Measurements from ENCODE around the gene RHBG.

The RHBG gene

DNA sequence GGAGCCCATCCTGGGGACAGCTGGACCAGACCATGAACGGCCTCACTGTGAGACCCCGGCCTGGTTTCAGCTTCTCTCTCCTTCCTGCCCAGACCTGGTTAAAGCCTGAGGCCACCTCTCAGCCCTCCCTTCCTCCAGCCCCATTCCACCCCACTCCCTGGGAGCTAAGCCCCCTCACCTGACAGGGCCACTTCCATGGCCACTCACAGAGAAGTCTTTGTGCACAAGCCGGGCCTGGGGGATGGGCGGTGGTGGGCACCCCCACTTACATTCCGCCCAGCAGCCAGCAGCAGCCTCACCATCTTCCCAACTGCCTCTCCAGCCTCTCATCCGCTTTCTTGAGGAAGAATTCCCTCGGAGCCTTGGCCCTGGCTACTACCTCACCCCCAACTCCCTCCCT is 40.4 kb downstream of the RHBG start:
- DNase-seq, result no peak

- DNase-seq, result no peak
Observed at GRCh38 chr1:156410238-156410637, 41.2 kb downstream of the RHBG start.

GRCh38 chr1:156410740-156411139 is 41.7 kb downstream of the RHBG start:
- no peak for DNase-seq

- DNase-seq, result no peak
Observed at GRCh38 chr1:156412653-156413321, 43.8 kb downstream of the RHBG start.

- no peak for DNase-seq
Observed at GRCh38 chr1:156413391-156414246, 44.6 kb downstream of the RHBG start.

DNA sequence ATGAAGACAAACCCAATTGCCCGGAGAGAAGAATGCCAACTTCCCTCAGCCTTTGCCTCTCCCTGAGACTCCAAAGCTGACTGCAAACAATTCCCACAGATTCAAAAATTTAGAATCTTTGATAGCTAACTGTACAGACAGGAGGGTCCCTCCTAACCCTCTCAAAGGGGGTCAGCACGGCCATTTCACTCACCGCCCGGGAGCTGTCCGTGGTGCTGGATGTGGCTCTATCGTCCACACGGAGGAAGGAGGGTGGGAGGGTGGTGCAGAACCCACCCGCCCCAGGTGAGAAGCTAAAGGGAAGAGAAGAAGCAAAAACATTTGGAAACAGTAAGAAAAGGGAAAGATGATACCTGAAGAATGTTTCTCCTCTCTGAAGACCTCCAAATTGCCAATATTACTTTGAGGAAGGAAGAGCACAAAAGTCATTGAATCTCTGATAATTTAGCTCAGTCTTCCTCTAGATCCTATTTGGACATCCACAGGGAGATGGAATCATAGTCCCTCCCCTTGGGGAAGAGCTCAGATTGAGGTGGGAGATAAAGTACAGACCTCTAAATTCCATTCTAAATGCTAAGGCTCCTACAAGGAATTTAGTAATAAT is 45.6 kb downstream of the RHBG start:
- no peak for DNase-seq

DNA sequence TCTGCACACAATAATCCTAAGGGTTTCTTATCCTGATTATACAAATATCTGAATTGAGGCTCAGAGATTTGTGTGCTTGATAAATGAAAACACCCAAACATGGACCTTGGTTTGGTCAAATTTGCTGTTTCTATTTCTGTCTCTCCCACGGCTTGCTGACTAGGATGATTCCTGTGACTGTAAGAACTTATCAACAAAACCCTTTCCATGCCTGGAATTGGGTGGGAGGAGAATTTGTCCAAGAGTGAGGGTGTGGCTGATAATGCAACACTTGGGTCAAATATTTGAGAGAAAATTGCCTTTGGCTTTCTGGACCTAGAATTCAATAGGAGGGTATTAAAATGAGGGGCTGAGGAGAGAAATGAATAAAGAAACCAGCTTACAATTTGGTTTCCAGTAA is 48.0 kb downstream of the RHBG start:
- DNase-seq, result no peak

GRCh38 chr1:156417401-156418020 is 48.5 kb downstream of the RHBG start:
- DNase-seq, result no peak

DNA sequence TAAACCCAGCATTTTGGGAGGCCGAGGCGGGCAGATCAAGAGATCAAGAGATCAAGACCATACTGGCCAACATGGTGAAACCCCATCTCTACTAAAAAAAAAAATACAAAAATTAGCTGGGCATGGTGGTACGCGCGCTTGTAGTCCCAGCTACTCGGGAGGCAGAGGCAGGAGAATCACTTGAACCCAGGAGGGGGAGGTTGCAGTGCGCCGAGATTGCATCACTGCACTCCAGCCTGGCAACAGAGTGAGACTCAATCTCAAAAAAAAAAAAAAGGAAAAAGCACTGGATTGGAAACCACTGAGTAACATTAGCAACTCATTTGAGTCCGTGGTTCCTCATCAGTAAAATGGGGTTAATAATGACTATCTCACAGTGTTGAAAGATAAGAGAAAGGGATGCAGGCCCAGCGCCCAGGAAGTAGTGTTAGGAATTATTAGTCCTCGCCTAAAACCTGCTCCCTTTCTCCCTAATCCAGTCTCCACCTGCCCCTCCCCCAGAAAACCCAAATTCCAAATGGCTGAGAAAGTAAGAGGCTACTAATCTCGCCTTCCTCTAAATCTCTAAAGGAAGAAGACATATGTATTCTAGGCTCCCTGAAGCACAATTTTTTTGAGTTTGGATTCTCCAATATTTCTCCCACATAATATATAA is 49.5 kb downstream of the RHBG start:
- DNase-seq, result no peak

GRCh38 chr1:156419854-156420204 is 50.8 kb downstream of the RHBG start:
- DNase-seq, result no peak

GRCh38 chr1:156420205-156421061 is 51.4 kb downstream of the RHBG start:
- no peak for DNase-seq

DNA sequence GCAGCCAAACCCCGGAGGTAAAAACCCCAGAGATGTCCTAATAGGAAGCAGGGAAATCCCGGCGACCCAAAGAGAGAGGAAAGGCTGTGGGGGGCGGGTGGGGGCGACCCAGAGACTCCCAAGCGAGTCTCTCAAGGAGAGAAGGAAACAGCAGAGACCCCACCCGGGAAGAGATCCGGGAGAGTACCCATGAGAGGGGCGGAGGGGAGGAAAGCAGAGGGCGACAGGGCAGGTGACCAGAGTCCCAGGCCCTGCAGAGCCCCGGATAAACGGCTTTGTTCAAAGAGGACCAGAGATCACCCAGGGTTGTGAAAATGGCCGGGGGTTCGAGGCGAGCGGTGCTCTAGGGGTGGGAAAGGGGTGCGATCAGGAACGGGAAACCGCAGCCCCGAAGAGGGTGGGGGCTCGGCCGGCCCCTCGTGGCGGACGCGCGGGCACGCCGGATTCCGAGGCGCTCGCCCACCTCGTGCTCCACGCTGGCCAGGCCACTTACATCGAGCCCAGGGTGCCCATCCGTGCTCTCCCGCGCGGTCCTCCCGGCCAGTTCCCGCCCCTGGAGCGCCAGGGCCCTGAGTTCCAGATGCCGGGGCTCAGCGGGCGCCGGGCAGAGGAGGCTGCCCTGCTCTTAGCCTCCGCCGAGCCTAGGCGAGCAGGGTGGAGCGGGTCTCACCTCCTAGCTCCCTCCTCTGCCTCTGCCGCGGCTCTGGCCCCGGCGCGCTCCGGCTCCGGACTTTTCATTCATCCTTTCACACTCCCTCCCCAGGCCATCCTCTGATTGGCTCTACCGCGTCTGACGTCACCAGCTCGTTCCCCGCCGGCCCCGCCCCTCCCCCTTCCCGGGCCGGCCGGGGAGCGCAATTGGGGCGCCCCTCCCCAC is 52.3 kb downstream of the RHBG start:
- DNase-seq, result peak; percentile 53

GRCh38 chr1:156421939-156422601 is 53.1 kb downstream of the RHBG start:
- no peak for DNase-seq

- no peak for DNase-seq
Observed at GRCh38 chr1:156422602-156423091, 53.6 kb downstream of the RHBG start.

GRCh38 chr1:156423422-156424352 is 54.7 kb downstream of the RHBG start:
- DNase-seq, result no peak

DNA sequence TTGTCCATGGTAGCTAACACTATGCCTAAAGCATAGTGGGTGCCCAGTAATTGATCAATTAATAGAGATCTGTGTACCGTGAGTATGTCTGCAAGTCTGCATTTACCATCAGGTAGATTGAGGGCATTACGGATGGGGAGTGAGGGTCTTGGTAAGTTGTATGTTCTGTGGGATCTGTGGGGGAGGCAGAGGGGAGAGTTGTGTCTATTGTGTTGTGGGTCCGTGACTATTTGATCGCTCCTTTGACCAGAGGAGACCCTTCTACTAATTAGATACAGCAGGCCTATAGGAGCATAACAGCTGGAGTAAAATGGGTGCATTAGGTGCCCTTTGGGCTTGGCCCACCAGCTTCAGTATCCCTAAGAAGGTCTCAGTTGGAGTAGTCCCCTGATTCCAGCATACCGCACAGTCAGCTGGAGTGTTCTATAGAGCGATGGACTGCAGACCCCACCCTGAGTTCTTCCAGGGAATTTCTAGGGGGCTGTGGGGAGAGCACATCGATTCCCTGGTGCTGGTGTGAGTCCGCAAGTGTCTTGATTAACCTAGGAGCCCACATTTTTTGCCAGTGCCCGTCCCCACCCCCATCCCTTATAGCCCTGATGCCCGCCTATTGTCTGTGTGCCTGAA is 55.9 kb downstream of the RHBG start:
- DNase-seq, result no peak

GRCh38 chr1:156425943-156426342 is 56.9 kb downstream of the RHBG start:
- DNase-seq, result no peak

DNA sequence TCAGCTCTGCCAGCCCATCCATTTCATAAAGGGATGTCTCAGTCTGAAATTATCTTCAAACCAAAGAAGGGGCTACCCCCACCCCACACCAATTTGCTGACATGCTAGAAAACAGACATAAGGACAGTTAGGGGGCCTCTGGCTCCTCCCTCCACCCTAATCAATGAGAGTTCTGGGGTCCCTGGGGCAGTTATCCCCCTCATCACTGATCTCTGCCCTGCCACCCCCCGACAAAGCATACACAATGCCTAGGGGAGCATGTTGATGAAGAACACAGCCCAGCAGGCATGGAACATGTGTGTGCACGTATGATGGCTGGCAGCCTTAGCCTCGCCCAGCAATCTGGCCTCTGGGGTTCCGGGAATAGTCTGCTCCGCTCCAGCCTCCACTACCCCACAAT is 58.9 kb downstream of the RHBG start:
- DNase-seq, result no peak
